Natural killer cell (primary cell): ENCODE measurements around the gene CDY2A. TPM values are rescaled to one million over a fixed set of nuclear protein-coding genes. Genes with fewer than 3 reads are reported as not detected.
"Not testable (repeated sequence)": the region's sequence is repeated elsewhere in the genome, so short reads cannot be mapped to it uniquely, and the experiment has no call there.

Source experiments
- ATAC-seq, 3 donors: fragments of 150-1000 bp in 2 of 3; fragments of 200-7000 bp in 1 of 3; cut with Tn5 transposase; 1 replicate in 1 of 3; 2 replicates in 2 of 3; pipeline ENCODE4 v1.10.0; 2021; ENCODE audit warnings: mild to moderate bottlenecking in 2 of 3, moderate library complexity in 2 of 3
- DNase-seq, 2 donors: peaks; one replicate each; pipeline versions ENCODE4 v3.0.0 to v3.0.0-alpha.2; 2013 to 2021; ENCODE audit warnings: mixed read lengths in 1 of 2
- H3K27ac ChIP-seq: one replicate; pipeline ENCODE4 v1.5.1; 2013; ENCODE audit warnings: mild to moderate bottlenecking, low read length
- H3K27me3 ChIP-seq: one replicate; pipeline ENCODE4 v1.6.1; 2013; ENCODE audit warnings: low read length; ENCODE audit not compliant: control insufficient read depth, insufficient read depth
- H3K36me3 ChIP-seq: one replicate; pipeline ENCODE4 v1.6.1; 2013; ENCODE audit warnings: low read length; ENCODE audit not compliant: control insufficient read depth, insufficient read depth
- H3K4me1 ChIP-seq: one replicate; pipeline ENCODE4 v1.6.1; 2013; ENCODE audit warnings: low read length; ENCODE audit not compliant: control insufficient read depth, insufficient read depth
- H3K4me3 ChIP-seq: one replicate; pipeline ENCODE4 v1.5.1; 2013; ENCODE audit warnings: low read length
- H3K9me3 ChIP-seq: one replicate; pipeline ENCODE4 v1.6.1; 2013; ENCODE audit warnings: low read length; ENCODE audit not compliant: control insufficient read depth, insufficient read depth
- H3K27ac Mint-ChIP-seq, 2 donors: one replicate each; pipeline ENCODE4 v1.8.0; 2022; ENCODE audit warnings: mild to moderate bottlenecking in 2 of 2, mixed read lengths in 2 of 2, moderate library complexity in 1 of 2
- H3K27me3 Mint-ChIP-seq, 2 donors: one replicate each; pipeline ENCODE4 v1.8.0; 2022; ENCODE audit warnings: low read depth in 2 of 2, mixed read lengths in 2 of 2
- H3K36me3 Mint-ChIP-seq: one replicate; pipeline ENCODE4 v1.8.0; 2022; ENCODE audit warnings: mixed read lengths
- H3K4me1 Mint-ChIP-seq, 2 donors: one replicate each; pipeline ENCODE4 v1.8.0; 2022; ENCODE audit warnings: mixed read lengths in 2 of 2
- H3K4me3 Mint-ChIP-seq: one replicate; pipeline ENCODE4 v1.8.0; 2022; ENCODE audit warnings: mild to moderate bottlenecking, moderate library complexity, mixed read lengths
- H3K9me3 Mint-ChIP-seq, 2 donors: one replicate each; pipeline ENCODE4 v1.8.0; 2022; ENCODE audit warnings: mixed read lengths in 2 of 2
- WGBS: methylation state at CpG from one replicate; pipeline ENCODE4 v1.1.7; 2013; ENCODE audit warnings: missing lambda C conversion rate; ENCODE audit not compliant: insufficient coverage; 5-methylcytosine and 5-hydroxymethylcytosine counted together
- intact Hi-C: fragments of 100-400 bp; cut with micrococcal nuclease; formaldehyde crosslinking; loops from one replicate; pipeline ENCODE4 v1.14.2; 2022
- total RNA-seq, 4 donors: library from RNA; stranded (reverse); fragments of 120-200 nt in 1 of 4; gene quantifications; one replicate each; pipeline versions ENCODE4 v1.2.3 to v1.2.4, GENCODE V29; 2013 to 2022

Gene CDY2A
- total RNA-seq, 3 donors from 2014 or later (not counting 1 experiment from before 2014, with no cell fraction given) = not detected

DNA sequence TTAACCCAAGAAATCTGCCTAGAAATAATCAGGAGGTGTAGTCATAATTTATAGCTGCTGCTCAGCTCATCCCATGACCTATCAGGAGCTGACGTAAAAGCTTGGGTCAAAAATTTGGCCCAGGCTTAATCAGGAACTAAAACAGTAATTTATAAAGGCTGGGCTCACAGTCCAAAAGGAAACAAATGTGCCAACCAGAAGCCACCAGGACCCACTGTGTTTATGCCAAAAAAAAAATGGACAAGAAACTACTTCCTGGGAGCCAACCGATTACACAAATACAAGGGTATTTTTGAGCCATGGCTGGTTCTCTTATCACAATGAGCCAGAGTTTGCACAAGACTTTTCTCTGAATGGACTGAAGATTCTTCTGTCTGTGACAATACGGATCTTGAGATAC, 19.4 kb downstream of the CDY2A start:
- H3K27ac ChIP-seq, ATAC-seq, H3K9me3 ChIP-seq, intact Hi-C loops, H3K27me3 ChIP-seq, H3K27ac Mint-ChIP-seq, DNase-seq, H3K9me3 Mint-ChIP-seq, H3K4me1 Mint-ChIP-seq, H3K36me3 Mint-ChIP-seq, H3K36me3 ChIP-seq, H3K4me3 Mint-ChIP-seq, H3K4me3 ChIP-seq, H3K4me1 ChIP-seq, H3K27me3 Mint-ChIP-seq: not testable (repeated sequence)
- WGBS = no CpG with 5 or more reads among the region's 3 CpGs

DNA sequence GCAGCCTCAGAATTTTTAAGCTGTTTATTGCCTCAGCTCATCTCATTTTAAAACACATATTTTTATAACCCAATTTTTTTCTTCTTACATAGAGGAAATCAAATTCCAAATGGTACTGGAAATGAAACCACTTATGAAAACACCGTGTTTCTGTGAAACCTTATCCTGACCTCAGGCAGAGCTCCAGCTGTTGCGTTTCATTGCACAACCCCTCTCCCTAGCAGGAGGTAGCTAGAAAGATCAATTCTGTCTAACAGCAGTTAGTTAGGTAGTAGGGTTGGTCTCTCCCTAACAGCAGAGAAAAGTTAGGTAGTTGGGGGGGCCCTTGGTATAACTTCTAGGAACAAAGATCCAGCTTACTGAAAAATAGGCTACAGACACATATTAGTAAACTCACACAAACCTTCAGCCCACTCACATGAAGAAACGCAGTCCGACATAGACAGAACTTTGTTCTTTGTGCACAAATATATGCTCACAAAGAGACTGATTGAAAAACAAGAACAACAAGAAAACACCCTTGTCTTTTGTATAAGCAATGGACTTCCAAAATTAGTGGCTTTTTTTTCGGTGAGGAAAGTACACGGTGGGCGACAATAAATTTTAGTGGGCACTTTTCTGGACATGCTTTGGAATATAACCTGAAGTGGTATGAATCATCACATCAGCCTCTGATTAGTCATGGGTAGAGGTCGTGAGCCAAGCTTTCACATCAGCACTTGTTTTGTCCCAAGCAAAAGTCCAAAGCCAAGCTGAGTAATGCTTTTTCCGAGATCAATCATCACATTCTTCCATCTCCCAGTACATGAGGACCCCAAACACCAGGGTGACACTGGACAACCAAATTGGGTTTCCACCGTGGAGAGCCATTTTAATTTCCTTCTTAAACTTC, 22.8 kb downstream of the CDY2A start:
- H3K9me3 ChIP-seq, H3K4me3 Mint-ChIP-seq, H3K27ac Mint-ChIP-seq, ATAC-seq, H3K4me1 ChIP-seq, H3K27ac ChIP-seq, intact Hi-C loops, H3K27me3 ChIP-seq, H3K4me1 Mint-ChIP-seq, H3K36me3 ChIP-seq, H3K4me3 ChIP-seq, DNase-seq, H3K9me3 Mint-ChIP-seq, H3K36me3 Mint-ChIP-seq, H3K27me3 Mint-ChIP-seq: not testable (repeated sequence)
- WGBS = no CpG with 5 or more reads among the region's 10 CpGs

DNA sequence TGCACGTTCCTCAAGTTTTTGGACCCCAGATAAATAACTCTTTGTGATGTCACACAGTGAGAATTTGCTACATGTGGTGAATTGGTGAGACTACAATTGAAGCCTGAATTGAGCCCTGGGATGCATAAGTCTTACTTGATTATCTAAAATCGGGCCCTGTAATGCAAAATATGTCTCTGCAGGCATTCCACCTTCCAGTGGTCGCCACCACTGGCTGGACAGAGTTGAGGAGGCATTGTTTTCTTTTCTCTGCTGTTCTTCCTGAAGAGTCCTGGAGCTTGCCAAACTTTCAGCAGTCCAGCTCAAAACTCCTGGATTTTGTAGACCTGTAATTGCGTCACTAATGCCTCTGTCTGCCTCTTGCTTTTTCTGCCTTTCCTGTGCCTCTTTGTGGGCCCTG, 23.5 kb downstream of the CDY2A start:
- H3K4me1 ChIP-seq, H3K36me3 Mint-ChIP-seq, DNase-seq, intact Hi-C loops, H3K27me3 ChIP-seq, H3K4me3 Mint-ChIP-seq, H3K4me1 Mint-ChIP-seq, H3K9me3 Mint-ChIP-seq, H3K36me3 ChIP-seq, H3K9me3 ChIP-seq, H3K27ac Mint-ChIP-seq, ATAC-seq, H3K27me3 Mint-ChIP-seq, H3K27ac ChIP-seq, H3K4me3 ChIP-seq: not testable (repeated sequence)
- no CpG with 5 or more reads among the region's 4 CpGs for WGBS

DNA sequence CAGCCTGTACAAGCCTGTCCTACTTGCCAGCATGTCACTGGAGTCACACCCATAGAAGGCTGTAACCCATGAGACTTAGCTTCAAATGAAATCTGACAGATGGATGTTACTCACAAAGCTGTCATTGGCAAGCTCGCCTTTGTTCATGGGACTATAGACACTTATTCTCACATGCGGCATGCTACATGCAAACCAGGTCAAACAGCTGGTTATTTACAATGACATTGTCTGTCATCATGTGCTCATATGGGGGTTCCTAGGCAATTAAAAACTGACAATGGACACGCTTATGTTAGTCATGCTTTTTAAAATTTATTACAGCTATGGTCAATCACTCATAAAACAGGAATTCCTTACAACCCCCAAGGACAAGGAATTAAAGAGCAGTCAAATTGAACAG, 30.9 kb downstream of the CDY2A start:
- H3K27ac Mint-ChIP-seq, H3K9me3 ChIP-seq, H3K4me3 ChIP-seq, H3K27me3 Mint-ChIP-seq, H3K27me3 ChIP-seq, intact Hi-C loops, H3K27ac ChIP-seq, H3K4me3 Mint-ChIP-seq, H3K36me3 Mint-ChIP-seq, H3K9me3 Mint-ChIP-seq, H3K36me3 ChIP-seq, H3K4me1 ChIP-seq, DNase-seq, H3K4me1 Mint-ChIP-seq, ATAC-seq: not testable (repeated sequence)
- WGBS = no CpG with 5 or more reads among the region's 3 CpGs

DNA sequence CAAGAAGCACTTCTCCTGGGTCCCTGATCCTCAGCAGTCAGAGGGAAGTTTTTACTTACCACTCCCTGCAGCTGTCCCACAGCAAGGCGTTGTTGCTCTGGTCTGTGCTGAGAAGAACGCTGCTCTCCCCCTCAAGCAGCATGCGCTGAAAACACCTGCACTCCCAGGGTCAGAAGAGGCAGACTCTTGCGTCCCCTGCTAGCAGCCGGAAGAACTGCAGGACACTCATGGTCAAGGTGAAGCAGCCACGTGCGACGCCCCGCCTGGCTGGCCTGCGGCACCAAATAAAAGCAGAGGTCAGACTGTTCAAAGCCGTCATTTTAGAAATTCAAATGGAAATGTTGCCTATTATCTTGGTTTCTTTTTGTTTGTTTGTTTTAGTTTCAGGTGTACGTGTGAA, 47.9 kb downstream of the CDY2A start:
- H3K36me3 Mint-ChIP-seq, H3K4me3 Mint-ChIP-seq, H3K27ac ChIP-seq, intact Hi-C loops, H3K4me3 ChIP-seq, H3K4me1 ChIP-seq, DNase-seq, ATAC-seq, H3K9me3 ChIP-seq, H3K9me3 Mint-ChIP-seq, H3K4me1 Mint-ChIP-seq, H3K27me3 Mint-ChIP-seq, H3K36me3 ChIP-seq, H3K27ac Mint-ChIP-seq, H3K27me3 ChIP-seq: not testable (repeated sequence)
- no CpG with 5 or more reads among the region's 12 CpGs for WGBS

Other genes starting within 250 kb of the CDY2A start
- gene CDY2B, start 145.6 kb upstream of the CDY2A start, total RNA-seq = not detected